Activated CD8-positive, alpha-beta T cell treated with anti-CD3 and anti-CD28 coated beads for 36 hours (primary cell): ENCODE results near the gene SLAMF1. TPM values are rescaled to one million over a fixed set of nuclear protein-coding genes. Genes with fewer than 3 reads are reported as not detected.

Experiments used
- ATAC-seq: fragments of 200-7000 bp; cut with Tn5 transposase; one replicate; pipeline ENCODE4 v1.10.0; 2021; ENCODE audit warnings: mild to moderate bottlenecking, moderate library complexity
- CTCF ChIA-PET: fragments of 350-600 bp; sonication (Branson Sonifier 250); formaldehyde crosslinking; loops from one replicate; lab custom pipeline; 2021; ENCODE audit warnings: antibody characterized with exemption; lab: Charles Lee
- POLR2A ChIA-PET: fragments of 350-600 bp; sonication (Branson Sonifier 250); formaldehyde crosslinking; loops from one replicate; lab custom pipeline; 2021; ENCODE audit warnings: antibody characterized with exemption; lab: Charles Lee
- DNase-seq: peaks from one replicate; pipeline ENCODE4 v3.0.0-alpha.2; 2020
- H3K27ac Mint-ChIP-seq: one replicate; pipeline ENCODE4 v1.8.0; 2021; ENCODE audit warnings: mild to moderate bottlenecking, mixed read lengths
- H3K27me3 Mint-ChIP-seq: one replicate; pipeline ENCODE4 v1.8.0; 2021; ENCODE audit warnings: mixed read lengths
- H3K36me3 Mint-ChIP-seq: one replicate; pipeline ENCODE4 v1.8.0; 2021; ENCODE audit warnings: low read depth, mixed read lengths
- H3K4me1 Mint-ChIP-seq: one replicate; pipeline ENCODE4 v1.8.0; 2021; ENCODE audit warnings: low read depth, mixed read lengths
- H3K4me3 Mint-ChIP-seq: one replicate; pipeline ENCODE4 v1.8.0; 2021; ENCODE audit warnings: mild to moderate bottlenecking, moderate library complexity, mixed read lengths
- H3K9me3 Mint-ChIP-seq: one replicate; pipeline ENCODE4 v1.8.0; 2021; ENCODE audit warnings: mixed read lengths
- CTCF ChIP-seq: fragments of 200-600 bp; IDR thresholded peaks from one replicate; pipeline ENCODE4 v1.8.0; 2022; ENCODE audit warnings: antibody characterized with exemption, mild to moderate bottlenecking
- intact Hi-C: fragments of 100-400 bp; cut with micrococcal nuclease; formaldehyde crosslinking; loops from one replicate; pipeline ENCODE4 v1.10.0; 2022
- total RNA-seq, 2 experiments: library from RNA; stranded (reverse); gene quantifications; one replicate each; pipeline ENCODE4 v1.2.3, GENCODE V29; 2021

SLAMF1 gene
- total RNA-seq, 2 experiments from 2014 or later, result 65.9 to 67.8 TPM

- Mint-ChIP-seq H3K9me3 (no peaks in the 10 kb centered on the region), H3K36me3 (peaks cover 91% of the 10 kb centered on the region), H3K27ac (peak overlapping the region; percentile 86), H3K27me3 (no peaks in the 10 kb centered on the region), H3K4me3 (peak overlapping the region; percentile 26), H3K4me1 (peaks cover 93% of the 10 kb centered on the region)
- DNase-seq (no peak), ATAC-seq (no peak)
- intact Hi-C loops, result no loop called here
- TF ChIP-seq CTCF, result no peak
- ChIA-PET CTCF (interaction anchor here (1.1 to 1.4 kb wide), 3 partner anchors 9 to 14 kb away, joined by 3 to 4 read pairs (median 3); partner anchors contain the start of gene SLAMF1), POLR2A (interaction anchor here (0.7 to 1.4 kb wide), 2 partner anchors 32 to 165 kb away, joined by 3 to 4 read pairs; no protein-coding TSS in a partner anchor)
These were observed 13.4 kb downstream of the SLAMF1 start for GRCh38 chr1:160633330-160633903.

GRCh38 chr1:160631983-160632625 lies 14.7 kb downstream of the SLAMF1 start:
- no peak for ATAC-seq
- no peak for DNase-seq
- TF ChIP-seq CTCF, result no peak
- H3K36me3 Mint-ChIP-seq, result peaks cover 89% of the 10 kb centered on the region
- no peaks in the 10 kb centered on the region for H3K9me3 Mint-ChIP-seq
- no peak overlapping the region for H3K4me3 Mint-ChIP-seq
- H3K27ac Mint-ChIP-seq, result peak overlapping the region; percentile 98
- peaks cover 92% of the 10 kb centered on the region for H3K4me1 Mint-ChIP-seq
- ChIA-PET POLR2A (interaction anchor here (0.6 to 2.4 kb wide), 6 partner anchors 10 to 108 kb away, joined by 4 to 10 read pairs (median 4); partner anchors contain the start of gene SLAMF1), CTCF (interaction anchor here (0.8 to 1.4 kb wide), 7 partner anchors 9 to 200 kb away, joined by 3 to 5 read pairs (median 3); partner anchors contain the start of gene SLAMF1)
- intact Hi-C loops, result no loop called here
- H3K27me3 Mint-ChIP-seq, result no peaks in the 10 kb centered on the region

- Mint-ChIP-seq H3K27me3 (no peaks in the 10 kb centered on the region), H3K4me3 (peak overlapping the region; percentile 48), H3K4me1 (peaks cover 92% of the 10 kb centered on the region), H3K36me3 (peaks cover 87% of the 10 kb centered on the region), H3K9me3 (no peaks in the 10 kb centered on the region), H3K27ac (peak overlapping the region; percentile 98)
- DNase-seq (no peak), ATAC-seq (no peak)
- CTCF ChIA-PET, result interaction anchor here (1.4 to 4.0 kb wide), 3 partner anchors 7 to 53 kb away, joined by 6 to 28 read pairs (median 6); no protein-coding TSS in a partner anchor
- no peak for TF ChIP-seq CTCF
- POLR2A ChIA-PET, result interaction anchor here (1.0 to 6.4 kb wide), 4 partner anchors 9 to 44 kb away, joined by 5 to 38 read pairs (median 9); partner anchors contain the start of gene SLAMF1
- intact Hi-C loops, result no loop called here
These were observed 16.1 kb downstream of the SLAMF1 start for GRCh38 chr1:160630523-160631451.

DNA sequence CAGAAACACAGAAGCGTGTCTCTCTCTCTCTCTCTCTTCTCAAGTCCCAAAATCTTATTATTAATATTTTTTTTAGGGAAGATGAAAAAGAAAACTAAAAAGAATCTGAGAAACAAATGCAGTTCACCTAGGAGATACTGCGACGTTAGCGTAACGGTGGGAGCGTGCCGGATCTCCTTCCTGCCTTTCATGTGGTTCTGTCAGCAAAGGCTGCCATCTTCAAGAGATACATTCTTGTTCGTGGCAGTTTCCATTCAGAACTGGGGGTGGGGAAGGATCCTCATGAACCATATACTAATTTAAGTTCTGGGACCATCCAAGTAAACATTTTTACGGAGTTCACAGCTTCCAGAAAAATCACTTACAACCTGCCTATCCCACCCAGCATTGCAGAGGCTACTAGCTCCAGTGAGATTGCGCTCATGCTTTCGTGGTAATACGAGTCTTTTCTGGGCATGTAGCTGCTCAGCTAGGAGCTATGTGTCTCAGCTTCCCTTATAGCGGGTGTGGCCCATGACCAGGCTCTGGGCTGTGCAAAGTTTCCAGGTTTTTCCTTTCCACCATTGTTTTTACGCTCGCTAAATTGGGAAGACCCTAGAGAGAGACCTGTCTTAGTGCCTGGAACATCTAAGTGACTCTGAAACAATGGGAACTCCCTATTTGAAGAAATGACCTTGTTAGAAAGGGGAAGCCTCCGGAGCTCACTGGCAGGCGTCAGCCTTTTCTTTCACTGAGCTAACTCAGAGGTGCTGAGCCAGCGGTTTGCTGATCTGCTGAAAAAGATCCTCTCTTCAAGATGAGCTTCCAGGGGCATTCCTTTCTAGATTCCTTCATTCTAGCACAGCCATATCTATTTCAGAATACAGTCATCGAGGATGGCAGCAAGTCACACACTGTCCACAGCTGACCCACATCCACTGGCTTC lies 17.3 kb downstream of the SLAMF1 start:
- peak; percentile 30 for ATAC-seq
- intact Hi-C loops, result loop anchor here (5.0 kb wide), 2 partner anchors 53 to 83 kb away; partner anchors contain the start of gene CD48

More for the DNA sequence above, 17.3 kb downstream of the SLAMF1 start:
- CTCF ChIA-PET, result interaction anchor here (0.7 to 4.3 kb wide), 9 partner anchors 8 to 139 kb away, joined by 3 to 28 read pairs (median 6); no protein-coding TSS in a partner anchor
- POLR2A ChIA-PET, result interaction anchor here (0.9 to 6.4 kb wide), 9 partner anchors 8 to 79 kb away, joined by 3 to 38 read pairs (median 7); partner anchors contain the start of gene SLAMF1
- peaks cover 86% of the 10 kb centered on the region for H3K36me3 Mint-ChIP-seq
- H3K9me3 Mint-ChIP-seq, result no peaks in the 10 kb centered on the region
- peaks cover 95% of the 10 kb centered on the region for H3K4me1 Mint-ChIP-seq
- TF ChIP-seq CTCF, result no peak
- H3K4me3 Mint-ChIP-seq, result peak overlapping the region; percentile 67
- H3K27ac Mint-ChIP-seq, result peak overlapping the region; percentile 98
- H3K27me3 Mint-ChIP-seq, result no peaks in the 10 kb centered on the region
- DNase-seq, result peak; percentile 90
